GM23338 (cell line): ENCODE data around the gene TRAF3. TPM values are rescaled to one million over a fixed set of nuclear protein-coding genes. Genes with fewer than 3 reads are reported as not detected.

Experiments used
- ATAC-seq: fragments of 200-7000 bp; cut with Tn5 transposase; 3 replicates; pipeline ENCODE4 v1.9.1; 2020
- DNase-seq: peaks from one replicate; pipeline ENCODE4 v3.0.0-alpha.2; 2015; ENCODE audit warnings: low spot score
- H2AFZ ChIP-seq: fragments of 200-600 bp; sonication (generic); 2 replicates; pipeline ENCODE4 v1.8.0; 2016; ENCODE audit warnings: antibody characterized with exemption, mild to moderate bottlenecking, moderate library complexity
- H3F3A ChIP-seq: fragments of 200-600 bp; sonication (generic); replicated peaks from 2 replicates; pipeline ENCODE4 v1.8.0; 2017; ENCODE audit warnings: antibody characterized with exemption, mixed run types, low read depth
- H3K27ac ChIP-seq: fragments of 200-600 bp; sonication (generic); 2 replicates; pipeline ENCODE4 v1.6.1; 2016; ENCODE audit warnings: low read depth
- H3K27me3 ChIP-seq: fragments of 200-600 bp; sonication (generic); 2 replicates; pipeline ENCODE4 v1.8.0; 2016; ENCODE audit warnings: mild to moderate bottlenecking, mixed run types, moderate library complexity; ENCODE audit not compliant: insufficient read depth
- H3K36me3 ChIP-seq: fragments of 200-600 bp; sonication (generic); 2 replicates; pipeline ENCODE4 v1.8.0; 2016; ENCODE audit warnings: mild to moderate bottlenecking; ENCODE audit not compliant: insufficient read depth
- H3K4me1 ChIP-seq: fragments of 200-600 bp; sonication (generic); 2 replicates; pipeline ENCODE4 v1.8.0; 2016; ENCODE audit warnings: mild to moderate bottlenecking, moderate library complexity; ENCODE audit not compliant: insufficient read depth
- H3K4me2 ChIP-seq: fragments of 200-600 bp; sonication (generic); 2 replicates; pipeline ENCODE4 v1.7.1; 2017; ENCODE audit warnings: mixed run types
- H3K4me3 ChIP-seq: fragments of 200-600 bp; sonication (generic); 2 replicates; pipeline ENCODE4 v1.6.1; 2016; ENCODE audit warnings: mixed run types
- H3K79me2 ChIP-seq: fragments of 200-600 bp; sonication (generic); replicated peaks from 2 replicates; pipeline ENCODE4 v1.8.0; 2017; ENCODE audit warnings: mild to moderate bottlenecking; ENCODE audit not compliant: insufficient read depth
- H3K9me2 ChIP-seq: fragments of 200-600 bp; sonication (generic); 2 replicates; pipeline ENCODE4 v1.8.0; 2017; ENCODE audit not compliant: insufficient read depth
- H4K20me1 ChIP-seq: fragments of 200-600 bp; sonication (generic); replicated peaks from 2 replicates; pipeline ENCODE4 v1.8.0; 2017; ENCODE audit warnings: mild to moderate bottlenecking; ENCODE audit not compliant: insufficient read depth
- H3K27ac Mint-ChIP-seq: 2 replicates; pipeline ENCODE4 v1.8.0; 2020; ENCODE audit warnings: inconsistent platforms, mild to moderate bottlenecking, moderate library complexity, mixed read lengths
- H3K27me3 Mint-ChIP-seq: 3 replicates; pipeline ENCODE4 v1.8.0; 2022; ENCODE audit warnings: low read depth, mild to moderate bottlenecking, moderate library complexity, mixed read lengths, inconsistent platforms; ENCODE audit not compliant: insufficient read depth, poor library complexity
- H3K36me3 Mint-ChIP-seq: 3 replicates; pipeline ENCODE4 v1.8.0; 2021; ENCODE audit warnings: low read depth, mild to moderate bottlenecking, inconsistent platforms, moderate library complexity, mixed read lengths
- H3K4me1 Mint-ChIP-seq: 3 replicates; pipeline ENCODE4 v1.8.0; 2020; ENCODE audit warnings: mild to moderate bottlenecking, inconsistent platforms, mixed read lengths
- H3K4me3 Mint-ChIP-seq: 3 replicates; pipeline ENCODE4 v1.8.0; 2021; ENCODE audit warnings: moderate library complexity, mild to moderate bottlenecking, inconsistent platforms, mixed read lengths
- H3K9me3 Mint-ChIP-seq: 3 replicates; pipeline ENCODE4 v1.8.0; 2020; ENCODE audit warnings: moderate library complexity, mild to moderate bottlenecking, inconsistent platforms, mixed read lengths
- CREB1 ChIP-seq: fragments of 250-450 bp; sonication (Bioruptor Pico); IDR thresholded peaks from 2 replicates; pipeline ENCODE4 v1.5.0; 2020; ENCODE audit warnings: low read depth, mild to moderate bottlenecking, moderate library complexity
- ETS1 ChIP-seq: IDR thresholded peaks from 2 replicates; pipeline ENCODE4 v1.6.1; 2016; ENCODE audit warnings: antibody characterized with exemption
- JUNB ChIP-seq: IDR thresholded peaks from one replicate; pipeline ENCODE4 v1.6.1; 2016; ENCODE audit warnings: antibody characterized with exemption; ENCODE audit not compliant: unreplicated experiment
- POLR2AphosphoS5 ChIP-seq: IDR thresholded peaks from 2 replicates; pipeline ENCODE4 v1.6.1; 2016; ENCODE audit warnings: antibody characterized with exemption, low read depth
- ZNF331 ChIP-seq: fragments of 250-450 bp; sonication (Bioruptor Pico); IDR thresholded peaks from 2 replicates; pipeline ENCODE4 v1.5.0; 2020; ENCODE audit warnings: low read depth, mild to moderate bottlenecking, moderate library complexity
- ZNF462 ChIP-seq: fragments of 250-450 bp; sonication (Bioruptor Pico); IDR thresholded peaks from 2 replicates; pipeline ENCODE4 v1.5.0; 2020; ENCODE audit warnings: mild to moderate bottlenecking, moderate library complexity
- polyA plus RNA-seq: library from polyadenylated mRNA; unstranded; fragments of >200 nt; fragmentation: Nextera tagmentation; extraction: Ambion mirVana; gene quantifications from 2 replicates; pipeline ENCODE4 v1.2.1, GENCODE V29; 2016
- total RNA-seq: library from RNA; depleted of rRNA; stranded (reverse); fragments of >200 nt; shearing (Covaris generic); gene quantifications from 2 replicates; pipeline ENCODE4 v1.2.3, GENCODE V29; 2014

The TRAF3 gene
- total and polyA plus RNA-seq, 2 experiments from 2014 or later, result 3.7 to 9.3 TPM

GRCh38 chr14:102848830-102849525, 71.7 kb downstream of the TRAF3 start:
- peak; percentile 34; the same call in 1 of the 3 replicates for ATAC-seq
- H4K20me1 ChIP-seq, result no peaks in the 10 kb centered on the region
- no peak overlapping the region for H2AFZ ChIP-seq
- Mint-ChIP-seq H3K4me1 (no peaks in the 10 kb centered on the region; the same call in 2 of the 3 replicates), H3K36me3 (no peaks in the 10 kb centered on the region), H3K9me3 (no peaks in the 10 kb centered on the region), H3K27me3 (no peaks in the 10 kb centered on the region), H3K27ac (no peak overlapping the region), H3K4me3 (no peak overlapping the region)
- H3K36me3 ChIP-seq, result no peaks in the 10 kb centered on the region
- no peaks in the 10 kb centered on the region; the same call in 1 of the 2 replicates for H3K79me2 ChIP-seq
- no peaks in the 10 kb centered on the region; the same call in 1 of the 2 replicates for H3F3A ChIP-seq
- no peak for DNase-seq
- no peak overlapping the region for H3K4me3 ChIP-seq
- no peak for TF ChIP-seq JUNB
- no peak for TF ChIP-seq CREB1
- no peak for TF ChIP-seq ZNF462 (CRISPR knock-in tag)
- TF ChIP-seq ZNF331 (CRISPR knock-in tag), result no peak
- TF ChIP-seq POLR2AphosphoS5, result no peak
- TF ChIP-seq ETS1, result no peak
- no peaks in the 10 kb centered on the region for H3K9me2 ChIP-seq
- no peaks in the 10 kb centered on the region for H3K27me3 ChIP-seq
- H3K27ac ChIP-seq, result no peak overlapping the region
- no peak overlapping the region for H3K4me2 ChIP-seq
- 0 out of 2 replicates have a peak, but pooled peaks cover 3% of the 10 kb centered on the region for H3K4me1 ChIP-seq
